WTC11 (cell line): ENCODE measurements around the gene VPS39. TPM values are rescaled to one million over a fixed set of nuclear protein-coding genes. Genes with fewer than 3 reads are reported as not detected.

Source experiments
- ATAC-seq: fragments of 200-7000 bp; cut with Tn5 transposase; 2 replicates; pipeline ENCODE4 v1.10.0; 2021; ENCODE audit warnings: mild to moderate bottlenecking, moderate library complexity
- CTCF ChIA-PET: fragments of 300-600 bp; sonication (Branson Sonifier 250); formaldehyde crosslinking; loops from one replicate; lab custom pipeline; 2021; ENCODE audit warnings: antibody characterized with exemption; lab: Charles Lee
- POLR2A ChIA-PET: fragments of 350-600 bp; sonication (Branson Sonifier 250); formaldehyde crosslinking; loops from one replicate; lab custom pipeline; 2021; ENCODE audit warnings: antibody characterized with exemption; lab: Charles Lee
- DNase-seq: peaks from one replicate; pipeline ENCODE4 v3.0.0; 2021; ENCODE audit warnings: low spot score
- H3K27ac Mint-ChIP-seq: 2 replicates; pipeline ENCODE4 v1.8.0; 2021; ENCODE audit warnings: mixed read lengths
- H3K27me3 Mint-ChIP-seq: 2 replicates; pipeline ENCODE4 v1.8.0; 2021; ENCODE audit warnings: low read depth, mild to moderate bottlenecking, moderate library complexity, mixed read lengths
- H3K36me3 Mint-ChIP-seq: 2 replicates; pipeline ENCODE4 v1.8.0; 2021; ENCODE audit warnings: mixed read lengths
- H3K4me1 Mint-ChIP-seq: 2 replicates; pipeline ENCODE4 v1.8.0; 2022; ENCODE audit warnings: mixed read lengths
- H3K4me3 Mint-ChIP-seq: 2 replicates; pipeline ENCODE4 v1.8.0; 2021; ENCODE audit warnings: mild to moderate bottlenecking, moderate library complexity, mixed read lengths
- H3K9me3 Mint-ChIP-seq: 2 replicates; pipeline ENCODE4 v1.8.0; 2021; ENCODE audit warnings: mixed read lengths
- CREM ChIP-seq: sonication (generic); formaldehyde crosslinking; IDR thresholded peaks from 2 replicates; pipeline ENCODE4 v1.8.1; 2022; ENCODE audit warnings: mild to moderate bottlenecking, missing genetic modification reagents, moderate library complexity
- KAT7 ChIP-seq: sonication (generic); formaldehyde crosslinking; IDR thresholded peaks from 2 replicates; pipeline ENCODE4 v1.8.1; 2023; ENCODE audit warnings: missing genetic modification reagents, mild to moderate bottlenecking, borderline replicate concordance
- PRRX2 ChIP-seq: fragments of 250-450 bp; sonication (Bioruptor Pico); IDR thresholded peaks from 2 replicates; pipeline ENCODE4 v1.8.0; 2021; ENCODE audit warnings: mild to moderate bottlenecking
- TCF7 ChIP-seq: sonication (generic); formaldehyde crosslinking; IDR thresholded peaks from 2 replicates; pipeline ENCODE4 v1.8.0; 2022; ENCODE audit warnings: mild to moderate bottlenecking, low read depth, missing genetic modification reagents, moderate library complexity
- TP53 ChIP-seq: sonication (generic); formaldehyde crosslinking; IDR thresholded peaks from 2 replicates; pipeline ENCODE4 v1.8.1; 2023; ENCODE audit warnings: mild to moderate bottlenecking, missing genetic modification reagents
- ZNF121 ChIP-seq: sonication (generic); formaldehyde crosslinking; IDR thresholded peaks from 2 replicates; pipeline ENCODE4 v1.8.0; 2023; ENCODE audit warnings: missing genetic modification reagents
- total RNA-seq: library from RNA; stranded (reverse); gene quantifications from 3 replicates; pipeline ENCODE4 v1.2.3, GENCODE V29; 2021
- TF ChIP-seq, protein P1 (sequence below): fragments of 250-450 bp; sonication (Bioruptor Pico); IDR thresholded peaks from 2 replicates; pipeline ENCODE4 v1.9.0; 2021; ENCODE audit warnings: mild to moderate bottlenecking
- TF ChIP-seq, protein P2 (sequence below): sonication (generic); formaldehyde crosslinking; conservative IDR thresholded peaks from 2 replicates; pipeline ENCODE4 v1.8.1; 2023; ENCODE audit warnings: mild to moderate bottlenecking, low read depth, missing genetic modification reagents, moderate library complexity
- TF ChIP-seq, protein P3 (sequence below): sonication (generic); formaldehyde crosslinking; IDR thresholded peaks from 2 replicates; pipeline ENCODE4 v1.8.1; 2022; ENCODE audit warnings: missing genetic modification reagents, borderline replicate concordance
- TF ChIP-seq, protein P4 (sequence below): sonication (generic); formaldehyde crosslinking; IDR thresholded peaks from 2 replicates; pipeline ENCODE4 v1.8.0; 2022; ENCODE audit warnings: missing genetic modification reagents
- TF ChIP-seq, protein P5 (sequence below): sonication (generic); formaldehyde crosslinking; IDR thresholded peaks from 2 replicates; pipeline ENCODE4 v1.8.0; 2023; ENCODE audit warnings: mild to moderate bottlenecking, missing genetic modification reagents

VPS39 gene
- total RNA-seq, 1 experiment from 2014 or later: 44.5 TPM

DNA sequence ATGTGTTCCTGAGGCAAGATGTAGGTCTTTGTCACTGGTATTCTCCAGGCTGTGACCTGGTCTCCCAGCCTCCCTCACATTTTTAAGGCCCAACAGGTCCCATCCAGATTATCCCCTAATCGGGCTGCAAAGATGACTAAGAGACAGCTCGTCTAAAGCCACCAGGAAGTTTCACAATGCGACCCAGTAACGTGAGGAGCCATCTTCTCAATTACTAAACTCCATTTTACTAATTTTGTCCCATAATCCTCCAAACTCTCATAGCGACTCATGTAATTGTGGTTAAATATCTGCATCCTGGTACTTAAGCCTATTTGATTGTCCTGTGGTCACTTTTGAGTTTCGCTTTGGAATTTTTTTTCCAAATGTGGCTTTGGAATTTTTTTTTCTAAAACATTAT, 43.0 kb downstream of the VPS39 start (continued):
- TF ChIP-seq, protein P1, sequence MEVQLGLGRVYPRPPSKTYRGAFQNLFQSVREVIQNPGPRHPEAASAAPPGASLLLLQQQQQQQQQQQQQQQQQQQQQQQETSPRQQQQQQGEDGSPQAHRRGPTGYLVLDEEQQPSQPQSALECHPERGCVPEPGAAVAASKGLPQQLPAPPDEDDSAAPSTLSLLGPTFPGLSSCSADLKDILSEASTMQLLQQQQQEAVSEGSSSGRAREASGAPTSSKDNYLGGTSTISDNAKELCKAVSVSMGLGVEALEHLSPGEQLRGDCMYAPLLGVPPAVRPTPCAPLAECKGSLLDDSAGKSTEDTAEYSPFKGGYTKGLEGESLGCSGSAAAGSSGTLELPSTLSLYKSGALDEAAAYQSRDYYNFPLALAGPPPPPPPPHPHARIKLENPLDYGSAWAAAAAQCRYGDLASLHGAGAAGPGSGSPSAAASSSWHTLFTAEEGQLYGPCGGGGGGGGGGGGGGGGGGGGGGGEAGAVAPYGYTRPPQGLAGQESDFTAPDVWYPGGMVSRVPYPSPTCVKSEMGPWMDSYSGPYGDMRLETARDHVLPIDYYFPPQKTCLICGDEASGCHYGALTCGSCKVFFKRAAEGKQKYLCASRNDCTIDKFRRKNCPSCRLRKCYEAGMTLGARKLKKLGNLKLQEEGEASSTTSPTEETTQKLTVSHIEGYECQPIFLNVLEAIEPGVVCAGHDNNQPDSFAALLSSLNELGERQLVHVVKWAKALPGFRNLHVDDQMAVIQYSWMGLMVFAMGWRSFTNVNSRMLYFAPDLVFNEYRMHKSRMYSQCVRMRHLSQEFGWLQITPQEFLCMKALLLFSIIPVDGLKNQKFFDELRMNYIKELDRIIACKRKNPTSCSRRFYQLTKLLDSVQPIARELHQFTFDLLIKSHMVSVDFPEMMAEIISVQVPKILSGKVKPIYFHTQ (CRISPR knock-in tag): no peak
- TF ChIP-seq PRRX2: no peak
- TF ChIP-seq, protein P2, sequence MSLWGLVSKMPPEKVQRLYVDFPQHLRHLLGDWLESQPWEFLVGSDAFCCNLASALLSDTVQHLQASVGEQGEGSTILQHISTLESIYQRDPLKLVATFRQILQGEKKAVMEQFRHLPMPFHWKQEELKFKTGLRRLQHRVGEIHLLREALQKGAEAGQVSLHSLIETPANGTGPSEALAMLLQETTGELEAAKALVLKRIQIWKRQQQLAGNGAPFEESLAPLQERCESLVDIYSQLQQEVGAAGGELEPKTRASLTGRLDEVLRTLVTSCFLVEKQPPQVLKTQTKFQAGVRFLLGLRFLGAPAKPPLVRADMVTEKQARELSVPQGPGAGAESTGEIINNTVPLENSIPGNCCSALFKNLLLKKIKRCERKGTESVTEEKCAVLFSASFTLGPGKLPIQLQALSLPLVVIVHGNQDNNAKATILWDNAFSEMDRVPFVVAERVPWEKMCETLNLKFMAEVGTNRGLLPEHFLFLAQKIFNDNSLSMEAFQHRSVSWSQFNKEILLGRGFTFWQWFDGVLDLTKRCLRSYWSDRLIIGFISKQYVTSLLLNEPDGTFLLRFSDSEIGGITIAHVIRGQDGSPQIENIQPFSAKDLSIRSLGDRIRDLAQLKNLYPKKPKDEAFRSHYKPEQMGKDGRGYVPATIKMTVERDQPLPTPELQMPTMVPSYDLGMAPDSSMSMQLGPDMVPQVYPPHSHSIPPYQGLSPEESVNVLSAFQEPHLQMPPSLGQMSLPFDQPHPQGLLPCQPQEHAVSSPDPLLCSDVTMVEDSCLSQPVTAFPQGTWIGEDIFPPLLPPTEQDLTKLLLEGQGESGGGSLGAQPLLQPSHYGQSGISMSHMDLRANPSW (CRISPR knock-in tag): no peak
- TF ChIP-seq, protein P3, sequence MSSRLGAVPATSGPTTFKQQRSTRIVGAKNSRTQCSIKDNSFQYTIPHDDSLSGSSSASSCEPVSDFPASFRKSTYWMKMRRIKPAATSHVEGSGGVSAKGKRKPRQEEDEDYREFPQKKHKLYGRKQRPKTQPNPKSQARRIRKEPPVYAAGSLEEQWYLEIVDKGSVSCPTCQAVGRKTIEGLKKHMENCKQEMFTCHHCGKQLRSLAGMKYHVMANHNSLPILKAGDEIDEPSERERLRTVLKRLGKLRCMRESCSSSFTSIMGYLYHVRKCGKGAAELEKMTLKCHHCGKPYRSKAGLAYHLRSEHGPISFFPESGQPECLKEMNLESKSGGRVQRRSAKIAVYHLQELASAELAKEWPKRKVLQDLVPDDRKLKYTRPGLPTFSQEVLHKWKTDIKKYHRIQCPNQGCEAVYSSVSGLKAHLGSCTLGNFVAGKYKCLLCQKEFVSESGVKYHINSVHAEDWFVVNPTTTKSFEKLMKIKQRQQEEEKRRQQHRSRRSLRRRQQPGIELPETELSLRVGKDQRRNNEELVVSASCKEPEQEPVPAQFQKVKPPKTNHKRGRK: no peak

DNA sequence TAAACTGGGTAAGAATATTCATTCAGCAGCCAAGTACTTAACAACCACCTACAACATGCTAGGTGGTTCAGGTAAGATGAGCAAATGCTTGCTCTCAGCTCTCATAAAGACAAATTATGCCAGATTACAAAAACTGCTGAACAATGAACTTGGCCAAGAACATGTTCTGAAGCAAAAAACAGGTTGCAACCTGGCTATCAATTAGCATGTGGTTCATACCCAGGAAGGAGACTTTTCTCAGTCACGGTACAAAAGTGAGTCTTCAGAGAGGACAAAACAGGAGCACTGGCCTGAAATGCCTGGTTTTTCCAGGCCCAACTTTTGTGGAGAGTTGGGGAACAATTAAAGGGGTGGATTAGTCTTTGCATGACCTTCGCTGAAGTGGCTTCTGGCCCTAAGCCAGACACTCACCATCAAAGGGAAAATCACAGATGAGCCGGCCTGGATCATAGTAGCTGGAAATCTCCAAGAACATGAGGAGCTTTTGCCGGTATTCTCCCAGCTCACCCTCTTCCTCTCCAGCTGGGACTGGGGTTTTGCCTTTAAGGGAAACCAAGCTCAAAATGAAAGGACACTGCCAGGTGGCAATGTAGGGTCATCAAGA, 44.1 kb downstream of the VPS39 start:
- Mint-ChIP-seq H3K27ac (no peak overlapping the region), H3K9me3 (no peaks in the 10 kb centered on the region), H3K27me3 (no peaks in the 10 kb centered on the region), H3K36me3 (peaks cover 66% of the 10 kb centered on the region), H3K4me3 (no peak overlapping the region)
- CTCF ChIA-PET: interaction anchor here (0.6 to 1.0 kb wide), 3 partner anchors 26 to 221 kb away, joined by 3 to 5 read pairs (median 3); no protein-coding TSS in a partner anchor
- ATAC-seq (no peak), DNase-seq (no peak)
- POLR2A ChIA-PET: no interaction called here
- no peak for TF ChIP-seq KAT7
- no peak for TF ChIP-seq TP53 (CRISPR knock-in tag)
- TF ChIP-seq ZNF121 (CRISPR knock-in tag): no peak
- TF ChIP-seq TCF7 (CRISPR knock-in tag): no peak
- TF ChIP-seq, protein P4, sequence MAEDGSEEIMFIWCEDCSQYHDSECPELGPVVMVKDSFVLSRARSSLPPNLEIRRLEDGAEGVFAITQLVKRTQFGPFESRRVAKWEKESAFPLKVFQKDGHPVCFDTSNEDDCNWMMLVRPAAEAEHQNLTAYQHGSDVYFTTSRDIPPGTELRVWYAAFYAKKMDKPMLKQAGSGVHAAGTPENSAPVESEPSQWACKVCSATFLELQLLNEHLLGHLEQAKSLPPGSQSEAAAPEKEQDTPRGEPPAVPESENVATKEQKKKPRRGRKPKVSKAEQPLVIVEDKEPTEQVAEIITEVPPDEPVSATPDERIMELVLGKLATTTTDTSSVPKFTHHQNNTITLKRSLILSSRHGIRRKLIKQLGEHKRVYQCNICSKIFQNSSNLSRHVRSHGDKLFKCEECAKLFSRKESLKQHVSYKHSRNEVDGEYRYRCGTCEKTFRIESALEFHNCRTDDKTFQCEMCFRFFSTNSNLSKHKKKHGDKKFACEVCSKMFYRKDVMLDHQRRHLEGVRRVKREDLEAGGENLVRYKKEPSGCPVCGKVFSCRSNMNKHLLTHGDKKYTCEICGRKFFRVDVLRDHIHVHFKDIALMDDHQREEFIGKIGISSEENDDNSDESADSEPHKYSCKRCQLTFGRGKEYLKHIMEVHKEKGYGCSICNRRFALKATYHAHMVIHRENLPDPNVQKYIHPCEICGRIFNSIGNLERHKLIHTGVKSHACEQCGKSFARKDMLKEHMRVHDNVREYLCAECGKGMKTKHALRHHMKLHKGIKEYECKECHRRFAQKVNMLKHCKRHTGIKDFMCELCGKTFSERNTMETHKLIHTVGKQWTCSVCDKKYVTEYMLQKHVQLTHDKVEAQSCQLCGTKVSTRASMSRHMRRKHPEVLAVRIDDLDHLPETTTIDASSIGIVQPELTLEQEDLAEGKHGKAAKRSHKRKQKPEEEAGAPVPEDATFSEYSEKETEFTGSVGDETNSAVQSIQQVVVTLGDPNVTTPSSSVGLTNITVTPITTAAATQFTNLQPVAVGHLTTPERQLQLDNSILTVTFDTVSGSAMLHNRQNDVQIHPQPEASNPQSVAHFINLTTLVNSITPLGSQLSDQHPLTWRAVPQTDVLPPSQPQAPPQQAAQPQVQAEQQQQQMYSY (CRISPR knock-in tag): no peak
- TF ChIP-seq, protein P5, sequence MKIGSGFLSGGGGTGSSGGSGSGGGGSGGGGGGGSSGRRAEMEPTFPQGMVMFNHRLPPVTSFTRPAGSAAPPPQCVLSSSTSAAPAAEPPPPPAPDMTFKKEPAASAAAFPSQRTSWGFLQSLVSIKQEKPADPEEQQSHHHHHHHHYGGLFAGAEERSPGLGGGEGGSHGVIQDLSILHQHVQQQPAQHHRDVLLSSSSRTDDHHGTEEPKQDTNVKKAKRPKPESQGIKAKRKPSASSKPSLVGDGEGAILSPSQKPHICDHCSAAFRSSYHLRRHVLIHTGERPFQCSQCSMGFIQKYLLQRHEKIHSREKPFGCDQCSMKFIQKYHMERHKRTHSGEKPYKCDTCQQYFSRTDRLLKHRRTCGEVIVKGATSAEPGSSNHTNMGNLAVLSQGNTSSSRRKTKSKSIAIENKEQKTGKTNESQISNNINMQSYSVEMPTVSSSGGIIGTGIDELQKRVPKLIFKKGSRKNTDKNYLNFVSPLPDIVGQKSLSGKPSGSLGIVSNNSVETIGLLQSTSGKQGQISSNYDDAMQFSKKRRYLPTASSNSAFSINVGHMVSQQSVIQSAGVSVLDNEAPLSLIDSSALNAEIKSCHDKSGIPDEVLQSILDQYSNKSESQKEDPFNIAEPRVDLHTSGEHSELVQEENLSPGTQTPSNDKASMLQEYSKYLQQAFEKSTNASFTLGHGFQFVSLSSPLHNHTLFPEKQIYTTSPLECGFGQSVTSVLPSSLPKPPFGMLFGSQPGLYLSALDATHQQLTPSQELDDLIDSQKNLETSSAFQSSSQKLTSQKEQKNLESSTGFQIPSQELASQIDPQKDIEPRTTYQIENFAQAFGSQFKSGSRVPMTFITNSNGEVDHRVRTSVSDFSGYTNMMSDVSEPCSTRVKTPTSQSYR (CRISPR knock-in tag): no peak
- no peak for TF ChIP-seq CREM (CRISPR knock-in tag)
- TF ChIP-seq, protein P2 (CRISPR knock-in tag): no peak
- TF ChIP-seq, all 79 proteins: peak for 0
- H3K4me1 Mint-ChIP-seq: no peaks in the 10 kb centered on the region
